GM12873 (cell line): Measurements from ENCODE around the gene ERC2.

Experiments
- TF ChIP-seq, protein P1 (sequence below): IDR thresholded peaks from 2 replicates; pipeline ENCODE4 v1.5.1; 2012; ENCODE audit warnings: low read depth, mild to moderate bottlenecking, moderate library complexity, low read length, control low read depth; ENCODE audit not compliant: insufficient read depth; ENCODE audit errors: missing control alignments

ERC2 gene

DNA sequence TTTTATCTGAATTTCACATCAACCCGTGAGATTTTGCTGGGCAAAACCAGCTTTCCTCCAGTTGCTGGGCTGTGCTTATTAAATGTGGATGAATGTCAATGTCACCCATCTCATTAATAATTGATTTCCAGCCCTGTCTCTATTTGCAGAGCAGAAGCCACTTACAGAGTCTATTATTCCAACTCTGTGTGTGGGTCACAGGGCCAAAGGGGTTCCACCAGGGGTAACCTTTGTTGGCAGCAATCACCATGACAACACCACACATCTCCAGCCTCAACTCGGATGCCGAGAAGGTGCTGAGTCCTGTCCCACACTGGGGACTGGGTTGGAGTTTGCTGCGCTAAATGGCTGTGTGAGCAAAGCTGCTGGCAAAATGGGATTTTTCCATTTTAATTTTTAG is 930.1 kb downstream of the ERC2 start:
- TF ChIP-seq, protein P1, sequence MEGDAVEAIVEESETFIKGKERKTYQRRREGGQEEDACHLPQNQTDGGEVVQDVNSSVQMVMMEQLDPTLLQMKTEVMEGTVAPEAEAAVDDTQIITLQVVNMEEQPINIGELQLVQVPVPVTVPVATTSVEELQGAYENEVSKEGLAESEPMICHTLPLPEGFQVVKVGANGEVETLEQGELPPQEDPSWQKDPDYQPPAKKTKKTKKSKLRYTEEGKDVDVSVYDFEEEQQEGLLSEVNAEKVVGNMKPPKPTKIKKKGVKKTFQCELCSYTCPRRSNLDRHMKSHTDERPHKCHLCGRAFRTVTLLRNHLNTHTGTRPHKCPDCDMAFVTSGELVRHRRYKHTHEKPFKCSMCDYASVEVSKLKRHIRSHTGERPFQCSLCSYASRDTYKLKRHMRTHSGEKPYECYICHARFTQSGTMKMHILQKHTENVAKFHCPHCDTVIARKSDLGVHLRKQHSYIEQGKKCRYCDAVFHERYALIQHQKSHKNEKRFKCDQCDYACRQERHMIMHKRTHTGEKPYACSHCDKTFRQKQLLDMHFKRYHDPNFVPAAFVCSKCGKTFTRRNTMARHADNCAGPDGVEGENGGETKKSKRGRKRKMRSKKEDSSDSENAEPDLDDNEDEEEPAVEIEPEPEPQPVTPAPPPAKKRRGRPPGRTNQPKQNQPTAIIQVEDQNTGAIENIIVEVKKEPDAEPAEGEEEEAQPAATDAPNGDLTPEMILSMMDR: no peak

DNA sequence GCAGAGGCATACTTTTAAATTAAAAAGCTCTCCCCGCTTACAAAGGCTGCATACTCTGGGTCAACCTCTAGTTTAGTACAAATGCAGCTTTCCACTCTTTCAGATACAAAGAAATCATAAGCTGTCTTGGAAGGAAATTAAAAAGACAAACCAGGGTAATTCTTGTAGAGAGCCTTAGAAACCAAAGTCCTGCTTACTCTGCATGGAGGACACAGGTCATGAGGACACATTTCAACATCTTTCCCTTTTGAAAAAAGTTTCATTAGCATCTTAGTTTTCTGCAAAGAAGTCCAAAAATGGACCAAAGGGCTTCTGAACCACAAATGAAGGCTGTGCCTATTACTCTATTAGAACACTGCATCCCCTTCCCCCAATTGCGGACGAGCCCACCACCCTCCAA is 930.7 kb downstream of the ERC2 start:
- TF ChIP-seq, protein P1: no peak

DNA sequence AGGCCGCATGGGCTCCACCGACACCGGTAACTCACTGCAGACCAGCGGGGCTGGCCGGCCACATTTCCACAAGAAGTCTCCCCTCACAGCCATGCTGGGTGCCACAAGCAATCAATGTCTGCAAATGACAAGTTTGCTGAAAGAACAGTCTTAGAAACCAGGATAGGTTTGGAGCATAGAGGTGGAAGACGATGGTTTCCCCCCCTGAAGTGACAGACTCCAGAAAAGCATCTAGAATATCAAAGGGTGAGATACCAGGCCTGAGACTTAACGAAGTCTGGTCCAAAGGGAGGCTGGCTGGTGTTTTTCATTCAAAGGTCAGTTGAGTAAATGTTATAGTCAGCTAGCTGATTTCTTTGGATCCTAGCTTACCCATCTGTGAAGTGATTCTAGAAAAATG is 931.1 kb downstream of the ERC2 start:
- TF ChIP-seq, protein P1: no peak

DNA sequence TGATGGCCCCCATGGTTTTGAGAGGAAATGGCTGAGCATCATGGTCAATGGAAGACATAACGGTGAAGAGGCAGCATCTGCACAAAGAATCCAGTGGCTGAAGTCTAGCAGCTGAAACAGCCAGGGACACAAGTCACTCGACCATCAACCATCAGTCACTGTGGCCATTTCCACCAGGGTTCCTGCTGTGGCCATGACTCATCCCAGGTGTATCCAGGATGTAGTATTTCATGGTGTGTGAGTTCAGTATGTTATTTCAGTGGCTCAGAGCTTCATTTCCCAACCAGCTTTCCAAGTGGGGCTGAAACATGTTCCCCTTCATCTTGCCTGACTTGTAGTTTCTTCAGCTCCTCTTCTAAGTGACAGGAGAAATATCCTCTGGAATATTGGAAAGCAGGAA is 933.4 kb downstream of the ERC2 start:
- TF ChIP-seq, protein P1: no peak

DNA sequence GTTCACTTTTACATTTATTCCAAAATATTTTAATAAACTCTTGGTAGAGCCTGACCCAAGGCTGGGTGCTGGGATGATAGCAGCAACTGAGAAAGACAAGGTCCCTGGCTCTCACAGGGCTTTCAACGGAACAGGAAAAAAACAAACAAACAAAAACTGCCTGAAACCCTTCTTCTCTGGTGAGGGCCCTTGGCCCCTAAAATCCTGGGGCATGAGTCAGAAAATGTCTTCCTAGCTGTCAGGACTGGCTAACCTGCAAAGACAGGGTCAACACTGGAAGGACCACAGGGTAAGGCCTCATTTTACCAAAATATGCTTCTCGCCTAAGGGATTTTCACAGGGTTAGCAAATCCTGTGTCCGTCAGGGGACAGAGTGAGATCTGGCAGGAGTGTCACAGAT is 935.5 kb downstream of the ERC2 start:
- TF ChIP-seq, protein P1: no peak

DNA sequence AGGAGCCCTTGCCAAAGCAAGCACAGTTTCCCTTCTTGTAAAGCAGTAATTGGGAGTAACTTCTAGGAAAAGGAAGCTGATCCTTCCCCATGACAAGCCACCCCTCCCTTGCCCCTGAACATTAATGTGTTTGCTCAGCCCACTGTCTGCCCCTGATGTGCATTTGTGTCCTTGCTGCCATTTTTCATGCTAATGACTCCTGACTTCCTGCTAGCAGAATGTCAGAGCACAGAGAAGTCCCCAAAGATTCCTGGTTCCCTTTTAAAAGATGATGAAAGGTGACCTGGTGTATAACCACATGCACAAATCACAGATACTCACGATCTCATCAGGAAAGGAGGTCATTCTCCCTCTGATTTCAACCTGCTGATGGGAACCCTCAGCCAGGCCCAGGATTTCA is 936.9 kb downstream of the ERC2 start:
- TF ChIP-seq, protein P1: no peak

DNA sequence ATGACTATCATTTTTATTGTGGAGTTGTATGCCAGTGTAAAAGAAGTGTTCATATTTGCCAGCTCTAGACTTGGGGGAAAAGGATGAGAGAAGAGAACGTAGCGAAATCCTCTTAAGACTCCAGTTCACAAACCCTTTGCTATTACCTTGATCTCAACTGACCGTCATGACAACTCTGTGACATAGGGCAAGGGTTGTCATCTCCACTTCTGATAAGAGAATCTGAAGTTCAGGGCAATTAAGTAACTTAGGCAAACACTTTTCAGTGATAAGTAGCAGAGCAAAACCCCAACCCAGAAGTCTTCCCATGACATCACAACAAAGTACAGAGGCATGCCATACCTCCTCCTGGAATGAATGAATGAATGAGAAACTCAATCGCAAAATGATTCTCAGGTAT is 940.9 kb downstream of the ERC2 start:
- TF ChIP-seq, protein P1: no peak
